Activated T-cell treated with anti-CD3 and anti-CD28 coated beads, Interleukin-2, amount 50 U/mL, for 72 hours (primary cell): Measurements from ENCODE around the gene HPCAL4. TPM values are rescaled to one million over a fixed set of nuclear protein-coding genes. Genes with fewer than 3 reads are reported as not detected.

ENCODE experiments used
- ATAC-seq, 2 donors: fragments of 150-1000 bp; cut with Tn5 transposase; replicated peaks in 1 of 2; 2 replicates each; pipeline ENCODE4 v1.10.0; 2021; ENCODE audit warnings: moderate library complexity in 2 of 2, mild to moderate bottlenecking in 1 of 2
- DNase-seq, 2 donors: peaks; one replicate each; pipeline ENCODE4 v3.0.0; 2021 to 2022; ENCODE audit warnings: mixed read lengths in 1 of 2
- H3K27ac Mint-ChIP-seq: one replicate; pipeline ENCODE4 v1.8.0; 2022; ENCODE audit warnings: mild to moderate bottlenecking, moderate library complexity, mixed read lengths
- H3K27me3 Mint-ChIP-seq: one replicate; pipeline ENCODE4 v1.8.0; 2022; ENCODE audit warnings: low read depth, mixed read lengths
- H3K36me3 Mint-ChIP-seq, 2 donors: one replicate each; pipeline ENCODE4 v1.8.0; 2022; ENCODE audit warnings: mixed read lengths in 2 of 2, mild to moderate bottlenecking in 1 of 2; ENCODE audit not compliant: insufficient read depth in 2 of 2
- H3K4me1 Mint-ChIP-seq: one replicate; pipeline ENCODE4 v1.8.0; 2022; ENCODE audit warnings: low read depth, mixed read lengths
- H3K4me3 Mint-ChIP-seq, 2 donors: one replicate each; pipeline ENCODE4 v1.8.0; 2022; ENCODE audit warnings: mild to moderate bottlenecking in 2 of 2, mixed read lengths in 2 of 2, moderate library complexity in 2 of 2
- H3K9me3 Mint-ChIP-seq, 2 donors: one replicate each; pipeline ENCODE4 v1.8.0; 2022; ENCODE audit warnings: mixed read lengths in 2 of 2
- total RNA-seq, 2 donors: library from RNA; stranded (reverse); gene quantifications; one replicate each; pipeline ENCODE4 v1.2.3, GENCODE V29; 2022

HPCAL4 gene
- total RNA-seq: under 1 TPM; 0.35 to 0.86 TPM

DNA sequence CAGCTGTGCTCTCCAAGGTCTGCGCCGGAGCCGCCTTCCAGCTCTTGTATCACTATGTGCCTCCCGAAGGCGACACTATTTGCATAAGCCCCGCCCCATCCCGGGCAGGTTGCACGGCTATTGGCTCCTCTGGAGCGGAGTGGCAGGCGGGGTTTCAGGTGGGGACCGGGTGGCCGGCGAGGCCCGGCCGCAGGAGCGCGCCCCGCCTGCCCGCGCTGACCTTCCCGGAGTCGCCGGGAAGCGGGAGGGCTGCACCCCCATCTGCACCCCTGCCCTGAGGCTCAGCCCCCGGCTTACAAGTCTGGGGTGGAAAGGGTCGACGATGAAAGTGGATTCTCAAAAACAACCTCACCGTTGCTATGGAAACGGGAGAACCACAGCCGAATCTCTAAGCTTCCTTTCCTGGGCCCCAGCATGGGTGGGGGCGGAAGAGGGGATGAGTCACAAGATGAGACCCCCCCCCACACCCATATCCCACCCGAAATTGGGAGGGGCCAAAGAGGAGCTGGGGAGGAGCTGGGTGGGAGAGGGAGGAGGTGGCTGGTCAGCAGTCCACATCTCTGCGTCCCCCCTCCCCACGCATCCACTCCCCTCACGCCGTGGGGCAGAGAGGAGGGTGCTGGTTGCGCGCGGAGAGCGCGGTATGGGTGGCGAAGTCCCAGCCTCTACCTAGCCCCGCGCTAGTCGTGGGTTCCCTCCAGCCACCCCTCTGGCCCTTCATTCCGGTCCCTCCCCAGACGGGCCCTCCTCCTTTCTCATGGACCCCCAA lies at the start of gene HPCAL4:
HPCAL4 (minus strand) TSS at position 51 of the 769 bp plus-strand sequence. CDS start 6,830 bp downstream, outside the sequence.
- Mint-ChIP-seq H3K4me3 (peak within 1 kb of the TSS; percentile 87 to 90), H3K27ac (no peak within 1 kb of the TSS), H3K4me1 (peaks cover 50% of the 10 kb centered on the region), H3K27me3 (peaks cover 26% of the 10 kb centered on the region), H3K36me3 (no peaks in the 10 kb centered on the region), H3K9me3 (no peaks in the 10 kb centered on the region)
- DNase-seq (peak; percentile 84 to 90), ATAC-seq (peak; percentile 92 to 96)

DNA sequence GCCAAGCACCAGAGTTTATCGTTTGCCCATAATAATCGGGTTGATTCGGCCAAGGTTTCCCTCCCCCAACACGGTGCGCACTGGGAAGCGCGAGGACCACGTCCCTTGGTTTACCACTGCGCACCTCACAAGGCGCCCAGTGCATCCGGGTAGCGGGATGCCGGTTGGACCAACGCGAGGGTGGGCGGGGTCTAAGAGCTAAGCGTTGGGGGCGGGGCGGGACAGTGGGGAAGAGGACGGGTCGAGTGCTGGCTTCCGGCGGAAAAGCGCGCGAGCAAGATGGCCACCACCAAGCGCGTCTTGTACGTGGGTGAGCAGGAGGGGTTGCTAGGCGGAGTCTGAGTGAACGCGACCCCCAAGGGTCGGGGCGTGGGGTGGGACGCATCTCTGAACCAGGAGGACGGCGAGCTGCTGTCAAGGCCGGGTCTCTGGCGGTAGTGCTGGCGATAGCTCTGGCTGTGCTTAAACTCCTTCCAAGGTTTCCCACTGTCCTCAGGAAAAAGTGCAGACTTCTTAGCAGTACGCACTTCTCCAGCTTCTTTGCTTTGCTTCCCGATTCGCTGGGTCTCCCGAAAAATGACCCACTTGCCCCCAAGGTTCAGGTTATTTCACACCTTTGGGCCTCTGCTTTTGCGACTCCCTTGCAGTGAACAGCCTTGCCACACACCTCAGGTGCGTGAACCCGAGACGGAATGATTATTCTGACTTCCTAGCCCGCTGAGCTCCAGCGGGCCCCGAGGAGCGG lies 47.6 kb upstream of the HPCAL4 start, which contains the start of gene PPIE:
PPIE (plus strand) TSS at position 261 of the 745 bp plus-strand sequence; CDS start at position 280, 19 bp downstream.
- ATAC-seq (peak; percentile 99 to 100), DNase-seq (peak; percentile 94 to 96)
- peak within 1 kb of the TSS; percentile 91 to 95 for H3K4me3 Mint-ChIP-seq
- H3K4me1 Mint-ChIP-seq: peaks cover 53% of the 10 kb centered on the region
- peaks cover 6 to 22% of the 10 kb centered on the region in 2 donors for H3K36me3 Mint-ChIP-seq
- H3K9me3 Mint-ChIP-seq: peaks cover 1 to 2% of the 10 kb centered on the region in 2 donors
- peaks cover 10% of the 10 kb centered on the region for H3K27me3 Mint-ChIP-seq
- H3K27ac Mint-ChIP-seq: peak within 1 kb of the TSS; percentile 93

DNA sequence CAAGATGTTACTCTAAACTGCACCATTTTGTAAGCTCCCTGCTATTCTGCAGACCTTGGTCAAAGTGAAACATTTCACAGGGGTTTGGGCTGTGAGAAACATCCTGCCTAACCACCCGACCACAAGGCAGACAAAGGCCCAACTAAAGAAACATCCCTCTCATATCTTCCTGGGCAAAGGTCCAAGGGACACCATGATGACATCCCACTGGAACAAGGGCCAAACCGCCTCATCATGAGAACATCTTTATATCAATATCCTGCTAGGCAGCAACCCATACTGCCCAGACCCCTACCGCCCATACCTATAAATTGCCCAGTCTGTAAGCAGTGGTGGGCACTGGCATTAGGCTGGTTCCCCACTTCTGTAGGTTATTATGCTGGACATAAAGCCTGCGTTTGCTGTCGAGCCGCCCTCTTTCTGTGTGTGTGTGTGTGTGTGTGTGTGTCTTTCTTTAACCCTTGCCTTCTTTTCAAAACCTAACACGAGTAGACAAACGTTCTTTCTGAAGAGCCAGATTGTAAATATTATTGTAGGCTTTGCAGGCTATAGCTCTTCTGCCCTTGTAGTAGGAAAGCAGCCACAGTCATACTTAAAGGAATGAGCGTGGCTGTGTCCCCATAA lies 46.4 kb upstream of the HPCAL4 start:
- H3K27ac Mint-ChIP-seq: peak overlapping the region; percentile 31
- H3K27me3 Mint-ChIP-seq: peaks cover 21% of the 10 kb centered on the region
- peaks cover 6 to 18% of the 10 kb centered on the region in 2 donors for H3K36me3 Mint-ChIP-seq
- no peak for ATAC-seq
- DNase-seq: peak in 1 of 2 donors; percentile 23
- H3K4me1 Mint-ChIP-seq: peaks cover 61% of the 10 kb centered on the region
- peak overlapping the region; percentile 39 to 91 for H3K4me3 Mint-ChIP-seq
- peaks cover 1 to 2% of the 10 kb centered on the region in 2 donors for H3K9me3 Mint-ChIP-seq

DNA sequence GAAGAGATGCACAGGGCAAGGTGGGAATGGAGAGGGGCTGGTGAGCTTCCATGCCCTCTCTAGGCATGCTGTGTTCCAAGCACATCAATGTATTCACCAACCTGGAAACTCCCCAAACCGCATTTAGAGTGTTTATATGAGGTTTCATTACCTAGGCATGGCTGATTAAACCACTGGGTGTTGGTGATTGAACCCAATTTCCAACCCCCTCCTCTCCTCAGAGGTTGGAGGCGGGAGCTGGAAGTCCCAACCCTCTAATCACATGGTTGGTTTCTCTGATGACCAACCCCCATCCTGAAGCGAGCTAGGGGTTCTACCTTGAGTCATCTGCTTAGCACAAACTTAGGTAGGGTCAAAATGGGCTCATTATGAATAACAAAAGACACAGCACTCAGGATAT lies 44.5 kb upstream of the HPCAL4 start:
- DNase-seq (no peak), ATAC-seq (no peak)
- Mint-ChIP-seq H3K9me3 (peaks cover 1 to 2% of the 10 kb centered on the region in 2 donors), H3K27me3 (peaks cover 33% of the 10 kb centered on the region), H3K4me3 (no peak overlapping the region), H3K36me3 (peaks cover 3 to 4% of the 10 kb centered on the region in 2 donors), H3K4me1 (peaks cover 55% of the 10 kb centered on the region), H3K27ac (no peak overlapping the region)

DNA sequence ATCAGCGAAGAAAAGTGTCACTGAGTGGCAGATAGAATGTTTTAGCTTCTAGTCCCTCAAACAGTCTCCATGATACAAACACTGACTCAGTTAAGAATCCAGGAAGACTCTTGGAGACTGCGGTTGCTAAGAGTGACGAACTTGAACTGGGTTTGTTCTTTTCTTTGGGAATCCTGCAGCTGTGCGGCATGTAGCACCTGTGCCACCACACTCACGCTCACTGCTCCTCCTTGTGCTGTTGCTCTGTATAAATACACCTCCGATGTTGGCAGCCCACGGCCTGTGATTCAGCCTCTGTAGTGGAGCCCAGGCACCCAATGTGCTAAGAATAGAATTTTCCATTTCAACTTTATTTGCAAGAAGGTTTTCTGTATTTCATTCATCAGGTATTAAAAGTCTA lies 41.9 kb upstream of the HPCAL4 start:
- no peak overlapping the region for H3K27ac Mint-ChIP-seq
- peaks cover 0 to 1% of the 10 kb centered on the region in 2 donors for H3K9me3 Mint-ChIP-seq
- H3K36me3 Mint-ChIP-seq: no peaks in the 10 kb centered on the region
- DNase-seq (no peak), ATAC-seq (peak in 1 of 2 donors; percentile 42)
- H3K4me3 Mint-ChIP-seq: no peak overlapping the region
- H3K4me1 Mint-ChIP-seq: peaks cover 52% of the 10 kb centered on the region
- peaks cover 59% of the 10 kb centered on the region for H3K27me3 Mint-ChIP-seq

DNA sequence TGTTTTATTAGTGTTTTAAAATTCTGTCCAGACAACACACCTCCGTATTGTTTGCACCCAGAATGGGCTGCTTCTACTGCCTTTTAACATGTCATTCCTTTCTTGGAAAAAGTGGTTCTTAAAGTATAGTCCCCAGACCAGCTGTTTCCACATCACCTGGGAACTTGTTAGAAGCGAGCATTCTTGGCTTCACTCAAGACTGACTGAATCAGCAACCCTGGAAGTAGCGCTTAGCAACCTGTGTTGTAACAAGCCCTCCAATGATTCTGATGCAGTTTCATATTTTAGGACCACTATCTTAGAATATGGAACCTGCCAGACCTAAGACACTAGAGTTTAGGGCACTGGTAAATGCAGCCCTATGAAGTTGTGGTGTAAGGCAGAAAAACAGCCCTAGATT lies 41.5 kb upstream of the HPCAL4 start:
- Mint-ChIP-seq H3K27me3 (peaks cover 63% of the 10 kb centered on the region), H3K9me3 (peaks cover 0 to 1% of the 10 kb centered on the region in 2 donors), H3K36me3 (no peaks in the 10 kb centered on the region)

DNA sequence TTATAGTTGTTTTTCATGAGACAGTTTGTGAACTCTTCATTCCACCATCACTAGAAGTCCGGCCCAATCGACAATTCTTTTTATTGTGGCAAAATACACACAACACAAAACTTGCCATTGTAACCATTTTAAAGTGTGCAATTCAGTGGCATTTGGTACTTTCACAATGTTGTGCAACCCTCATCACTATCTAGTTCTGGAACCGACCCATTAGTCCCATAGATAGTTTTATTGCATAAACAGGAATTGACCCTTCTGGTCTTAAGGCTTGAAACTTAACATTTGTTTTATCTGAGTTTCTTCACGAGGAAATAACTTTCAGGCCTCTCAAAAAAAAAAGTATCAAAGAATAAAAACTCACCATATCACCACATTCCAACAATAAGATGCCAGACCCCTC lies 38.6 kb upstream of the HPCAL4 start:
- peaks cover 42% of the 10 kb centered on the region for H3K4me1 Mint-ChIP-seq
- ATAC-seq (no peak), DNase-seq (no peak)
- no peak overlapping the region for H3K4me3 Mint-ChIP-seq
- H3K9me3 Mint-ChIP-seq: no peaks in the 10 kb centered on the region
- H3K27ac Mint-ChIP-seq: no peak overlapping the region
- no peaks in the 10 kb centered on the region for H3K36me3 Mint-ChIP-seq
- H3K27me3 Mint-ChIP-seq: peaks cover 88% of the 10 kb centered on the region

More for the DNA sequence above, 41.5 kb upstream of the HPCAL4 start:
- peaks cover 52% of the 10 kb centered on the region for H3K4me1 Mint-ChIP-seq
- no peak overlapping the region for H3K27ac Mint-ChIP-seq
- no peak for DNase-seq
- no peak overlapping the region for H3K4me3 Mint-ChIP-seq
- no peak for ATAC-seq

DNA sequence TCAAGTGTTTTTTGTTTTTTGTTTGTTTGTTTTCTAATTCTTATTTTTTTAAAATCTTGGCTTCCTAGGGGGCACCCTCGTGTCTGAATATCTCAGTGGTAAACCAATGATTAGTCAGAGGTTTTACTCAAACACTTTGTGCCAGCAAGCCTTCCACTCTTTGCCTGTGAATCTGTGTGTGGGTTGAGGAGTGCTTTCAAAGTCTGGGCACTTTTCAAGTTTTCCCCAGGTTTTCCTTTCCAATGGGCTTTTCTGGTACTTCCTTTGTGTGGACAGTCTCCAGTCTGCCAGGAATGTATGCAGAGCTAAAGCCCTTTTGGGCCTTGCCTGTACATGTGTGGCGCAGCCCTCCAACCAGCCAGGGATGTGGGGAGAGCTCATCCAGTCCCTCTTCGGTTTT lies 37.8 kb upstream of the HPCAL4 start:
- peaks cover 42% of the 10 kb centered on the region for H3K4me1 Mint-ChIP-seq
- ATAC-seq (peak; percentile 52 to 53), DNase-seq (no peak)
- H3K9me3 Mint-ChIP-seq: no peaks in the 10 kb centered on the region
- no peaks in the 10 kb centered on the region for H3K36me3 Mint-ChIP-seq
- no peak overlapping the region for H3K4me3 Mint-ChIP-seq
- no peak overlapping the region for H3K27ac Mint-ChIP-seq
- peaks cover 88% of the 10 kb centered on the region for H3K27me3 Mint-ChIP-seq

DNA sequence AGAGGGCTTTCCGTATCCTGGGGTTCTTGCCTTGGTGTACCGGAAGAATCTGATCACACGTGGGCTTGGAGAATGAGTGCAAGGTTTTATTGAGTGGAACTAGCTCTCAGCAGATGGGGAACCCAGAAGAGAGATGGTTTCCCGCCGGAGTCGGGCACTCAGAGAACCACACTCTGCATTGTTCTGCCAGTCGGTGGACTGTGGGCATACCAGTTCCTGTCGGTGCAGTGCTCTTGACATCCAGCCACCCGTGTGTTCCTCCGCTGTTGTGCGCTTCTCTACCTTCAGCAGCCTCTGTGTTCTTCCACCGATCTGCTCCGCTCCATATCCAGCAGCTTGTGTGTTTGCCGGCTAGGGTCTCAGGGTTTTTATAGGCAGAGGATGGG lies 36.7 kb upstream of the HPCAL4 start:
- ATAC-seq (no peak), DNase-seq (no peak)
- peaks cover 80% of the 10 kb centered on the region for H3K27me3 Mint-ChIP-seq
- no peaks in the 10 kb centered on the region for H3K9me3 Mint-ChIP-seq
- peak overlapping the region in 1 of 2 donors; percentile 47 for H3K4me3 Mint-ChIP-seq
- H3K27ac Mint-ChIP-seq: no peak overlapping the region
- no peaks in the 10 kb centered on the region for H3K36me3 Mint-ChIP-seq
- H3K4me1 Mint-ChIP-seq: peaks cover 32% of the 10 kb centered on the region

DNA sequence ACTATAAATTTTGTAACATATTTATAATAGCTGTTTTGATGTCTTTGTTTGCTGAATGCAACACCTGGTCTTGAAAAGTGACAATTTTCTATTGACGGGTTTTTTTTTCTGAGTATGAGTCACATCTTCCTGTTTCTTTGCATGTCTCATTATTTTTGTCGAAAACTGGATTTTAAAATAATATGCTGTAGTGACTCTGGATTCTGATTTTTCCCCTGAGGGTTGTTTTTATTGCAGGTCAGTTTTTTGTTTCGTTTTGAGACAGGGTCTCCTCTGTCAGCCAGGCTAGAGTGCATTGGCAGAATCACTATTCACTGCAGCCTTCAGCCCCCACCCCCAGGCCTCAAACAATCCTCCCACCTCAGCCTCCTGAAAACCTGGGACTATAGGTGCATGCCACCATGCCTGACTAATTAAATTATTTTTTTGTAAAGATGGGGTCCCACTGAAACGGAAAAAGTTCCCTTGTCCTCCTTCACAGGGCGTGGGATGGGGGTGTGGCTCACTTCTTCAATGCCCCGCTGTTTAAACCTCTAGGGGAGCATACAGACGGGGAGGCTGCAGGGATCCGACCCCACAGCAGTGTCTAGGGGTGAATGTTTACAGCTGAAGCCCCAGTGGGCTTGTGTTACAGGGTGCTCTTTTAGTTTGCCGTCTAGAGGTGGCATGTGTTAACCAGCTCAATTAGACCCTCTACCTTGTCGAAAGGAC lies 36.1 kb upstream of the HPCAL4 start:
- no peak for DNase-seq
- Mint-ChIP-seq H3K4me3 (peak overlapping the region; percentile 47), H3K27me3 (peaks cover 74% of the 10 kb centered on the region), H3K27ac (no peak overlapping the region), H3K36me3 (no peaks in the 10 kb centered on the region), H3K9me3 (no peaks in the 10 kb centered on the region), H3K4me1 (peaks cover 32% of the 10 kb centered on the region)
- ATAC-seq: peak; percentile 19 to 37

DNA sequence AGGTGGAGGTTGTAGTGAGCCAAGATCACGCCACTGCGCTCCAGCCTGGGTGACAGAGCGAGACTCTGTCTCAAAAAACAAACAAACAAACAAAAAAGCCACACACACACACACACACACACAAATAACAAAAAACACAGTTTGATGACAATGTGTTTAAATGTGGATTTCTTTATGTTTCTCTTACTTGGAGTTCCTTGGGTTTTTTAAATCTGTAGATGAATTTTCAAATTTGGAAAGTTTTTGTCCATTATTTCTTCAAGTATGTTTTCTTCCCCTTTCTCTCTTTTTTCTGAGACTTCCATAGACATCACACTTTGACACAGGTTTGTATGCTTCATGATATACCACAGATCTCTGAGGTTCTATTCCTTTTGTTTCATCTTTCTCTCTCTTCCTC lies 35.4 kb upstream of the HPCAL4 start:
- no peak for DNase-seq
- H3K4me1 Mint-ChIP-seq: peaks cover 32% of the 10 kb centered on the region
- H3K4me3 Mint-ChIP-seq: no peak overlapping the region
- no peak for ATAC-seq
- no peaks in the 10 kb centered on the region for H3K9me3 Mint-ChIP-seq
- peaks cover 77% of the 10 kb centered on the region for H3K27me3 Mint-ChIP-seq
- no peak overlapping the region for H3K27ac Mint-ChIP-seq
- H3K36me3 Mint-ChIP-seq: no peaks in the 10 kb centered on the region

DNA sequence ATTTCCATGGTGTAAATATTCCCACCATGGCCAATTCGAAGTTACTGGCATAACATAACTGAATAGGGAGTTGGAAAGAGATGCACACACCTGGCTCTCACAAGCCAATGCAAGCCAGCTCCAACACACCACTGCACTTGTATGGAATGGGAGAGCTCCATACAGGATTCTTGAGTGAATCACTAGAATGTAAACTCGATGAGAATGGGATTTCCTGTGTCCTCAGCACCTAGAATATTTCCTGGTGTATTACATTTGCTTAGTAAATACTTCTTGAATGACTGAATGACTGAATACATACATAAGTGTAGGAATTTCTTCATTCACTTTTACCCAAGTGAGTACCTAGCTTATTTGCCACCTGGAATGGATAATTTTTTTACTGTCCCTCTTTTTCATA lies 31.3 kb upstream of the HPCAL4 start:
- Mint-ChIP-seq H3K9me3 (no peaks in the 10 kb centered on the region), H3K27me3 (peaks cover 58% of the 10 kb centered on the region), H3K27ac (no peak overlapping the region), H3K4me1 (peaks cover 9% of the 10 kb centered on the region), H3K4me3 (no peak overlapping the region), H3K36me3 (no peaks in the 10 kb centered on the region)
- DNase-seq (no peak), ATAC-seq (no peak)
